OCI-LY1 (cell line): ENCODE data around the gene TBC1D2B.

Experiments
- H2AFZ ChIP-seq: fragments of 200-600 bp; sonication (generic), shearing (Covaris generic); 2 replicates; pipeline ENCODE4 v1.6.0; 2014; ENCODE audit warnings: antibody characterized with exemption, mild to moderate bottlenecking, low read length
- H3F3A ChIP-seq: fragments of 200-600 bp; sonication (generic), shearing (Covaris generic); 2 replicates; pipeline ENCODE4 v1.6.0; 2014; ENCODE audit warnings: mild to moderate bottlenecking, antibody characterized with exemption, low read length, moderate library complexity; ENCODE audit not compliant: insufficient read depth
- H3K27ac ChIP-seq: fragments of 200-600 bp; sonication (generic); 2 replicates; pipeline ENCODE4 v1.5.1; 2014; ENCODE audit warnings: low read length, mixed run types, mild to moderate bottlenecking, low read depth; ENCODE audit not compliant: poor library complexity, severe bottlenecking
- H3K27me3 ChIP-seq: fragments of 200-600 bp; sonication (generic); 2 replicates; pipeline ENCODE4 v1.6.0; 2014; ENCODE audit warnings: antibody characterized with exemption, mild to moderate bottlenecking, low read length, moderate library complexity; ENCODE audit not compliant: insufficient read depth
- H3K36me3 ChIP-seq: fragments of 200-600 bp; sonication (generic); 2 replicates; pipeline ENCODE4 v1.6.1; 2014; ENCODE audit warnings: mild to moderate bottlenecking, antibody characterized with exemption, low read length, moderate library complexity, mixed read lengths; ENCODE audit not compliant: insufficient read depth
- H3K4me1 ChIP-seq: fragments of 200-600 bp; sonication (generic); 2 replicates; pipeline ENCODE4 v1.5.1; 2014; ENCODE audit warnings: mild to moderate bottlenecking, low read length, moderate library complexity; ENCODE audit not compliant: insufficient read depth, severe bottlenecking
- H3K4me2 ChIP-seq: fragments of 200-600 bp; sonication (generic), shearing (Covaris generic); 2 replicates; pipeline ENCODE4 v1.6.1; 2014; ENCODE audit warnings: low read length
- H3K4me3 ChIP-seq: fragments of 200-600 bp; sonication (generic); 2 replicates; pipeline ENCODE4 v1.5.1; 2014; ENCODE audit warnings: low read length, low read depth, mild to moderate bottlenecking, mixed read lengths; ENCODE audit not compliant: poor library complexity, severe bottlenecking
- H3K79me2 ChIP-seq: fragments of 200-600 bp; shearing (Covaris generic); 2 replicates; pipeline ENCODE4 v1.6.1; 2016; ENCODE audit warnings: mixed run types, low read length, mixed read lengths; ENCODE audit not compliant: insufficient read depth
- H3K9ac ChIP-seq: fragments of 200-600 bp; sonication (generic), shearing (Covaris generic); 2 replicates; pipeline ENCODE4 v1.6.1; 2014; ENCODE audit warnings: mild to moderate bottlenecking, low read length, mixed read lengths
- H3K9me2 ChIP-seq: fragments of 200-600 bp; sonication (generic), shearing (Covaris generic); 2 replicates; pipeline ENCODE4 v1.6.1; 2014; ENCODE audit warnings: low read depth, mild to moderate bottlenecking, low read length, mixed read lengths
- H3K9me3 ChIP-seq: fragments of 200-600 bp; shearing (Covaris generic); 2 replicates; pipeline ENCODE4 v1.6.1; 2014; ENCODE audit warnings: low read length, mixed read lengths
- H4K20me1 ChIP-seq: fragments of 200-600 bp; sonication (generic), shearing (Covaris generic); 2 replicates; pipeline ENCODE4 v1.6.0; 2016; ENCODE audit warnings: mild to moderate bottlenecking, low read length; ENCODE audit not compliant: insufficient read depth
- CTCF ChIP-seq: fragments of 200-600 bp; sonication (generic), shearing (Covaris generic); IDR thresholded peaks from 2 replicates; pipeline ENCODE4 v1.5.1; 2017; ENCODE audit warnings: mild to moderate bottlenecking, antibody characterized with exemption, low read length, moderate library complexity, mixed read lengths
- EZH2 ChIP-seq: fragments of 200-600 bp; sonication (generic), shearing (Covaris generic); IDR thresholded peaks from 2 replicates; pipeline ENCODE4 v1.8.0; 2017; ENCODE audit warnings: borderline replicate concordance, mixed run types, mild to moderate bottlenecking, antibody characterized with exemption, low read length, moderate library complexity, mixed read lengths

Gene TBC1D2B

GRCh38 chr15:78041946-78042345 is 35.6 kb downstream of the TBC1D2B start:
- peak overlapping the region; percentile 4 for H3K27ac ChIP-seq
- peaks cover 41% of the 10 kb centered on the region for H3K4me1 ChIP-seq
- H3K9me3 ChIP-seq, result no peaks in the 10 kb centered on the region
- no peak overlapping the region for H3K9ac ChIP-seq
- TF ChIP-seq CTCF, result no peak
- no peak for TF ChIP-seq EZH2
- H3K79me2 ChIP-seq, result no peaks in the 10 kb centered on the region
- no peak overlapping the region for H3K4me2 ChIP-seq
- H4K20me1 ChIP-seq, result no peaks in the 10 kb centered on the region
- H3K9me2 ChIP-seq, result no peaks in the 10 kb centered on the region
- no peaks in the 10 kb centered on the region for H3K27me3 ChIP-seq
- no peak overlapping the region for H2AFZ ChIP-seq
- no peaks in the 10 kb centered on the region for H3F3A ChIP-seq
- no peak overlapping the region for H3K4me3 ChIP-seq
- H3K36me3 ChIP-seq, result peaks cover 25% of the 10 kb centered on the region; the same call in 1 of the 2 replicates

GRCh38 chr15:78040653-78041244 is 36.8 kb downstream of the TBC1D2B start:
- H3K9ac ChIP-seq, result no peak overlapping the region
- no peaks in the 10 kb centered on the region for H3K9me3 ChIP-seq
- H3K9me2 ChIP-seq, result no peaks in the 10 kb centered on the region
- H2AFZ ChIP-seq, result no peak overlapping the region
- no peak overlapping the region for H3K4me3 ChIP-seq
- no peaks in the 10 kb centered on the region for H3K27me3 ChIP-seq
- no peak for TF ChIP-seq EZH2
- TF ChIP-seq CTCF, result no peak
- H3K4me2 ChIP-seq, result no peak overlapping the region
- peaks cover 47% of the 10 kb centered on the region for H3K4me1 ChIP-seq
- no peaks in the 10 kb centered on the region for H3K79me2 ChIP-seq
- no peak overlapping the region for H3K27ac ChIP-seq
- 0 out of 2 replicates have a peak, but pooled peaks cover 3% of the 10 kb centered on the region for H3F3A ChIP-seq
- peaks cover 19% of the 10 kb centered on the region; the same call in 1 of the 2 replicates for H3K36me3 ChIP-seq
- H4K20me1 ChIP-seq, result no peaks in the 10 kb centered on the region

DNA sequence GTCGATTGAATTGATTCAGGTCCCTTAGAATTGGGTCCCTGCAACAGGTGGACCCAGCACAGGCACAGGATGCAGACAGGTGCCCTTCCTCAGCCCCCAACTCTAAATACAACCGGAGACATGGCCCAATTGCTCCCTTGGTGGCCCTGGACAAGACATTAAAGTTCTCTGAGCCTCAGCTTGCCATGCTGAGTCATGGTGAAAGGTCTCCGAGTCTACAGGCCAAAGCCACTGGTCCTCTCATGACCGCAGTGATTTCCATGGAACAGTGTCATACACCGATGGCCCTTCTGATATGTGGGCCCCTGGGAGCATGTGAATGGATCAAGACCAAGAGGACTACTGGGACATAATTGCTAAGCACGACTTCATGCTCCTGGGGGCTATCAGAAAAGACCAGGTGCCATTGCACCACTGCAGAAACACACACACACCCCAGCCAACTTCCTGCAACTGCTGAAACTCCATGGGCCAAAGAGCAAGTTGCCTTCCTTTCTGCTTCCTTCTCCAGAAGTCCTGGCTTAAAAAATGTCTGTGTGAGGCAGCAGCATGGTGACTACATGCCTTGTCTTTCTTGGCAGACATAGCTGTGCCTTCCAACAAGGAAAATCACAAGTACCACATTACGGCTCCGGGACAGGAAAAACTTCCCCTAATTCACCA is 38.8 kb downstream of the TBC1D2B start:
- H4K20me1 ChIP-seq, result no peaks in the 10 kb centered on the region
- no peaks in the 10 kb centered on the region for H3K9me3 ChIP-seq
- peak overlapping the region; percentile 98 for H3K27ac ChIP-seq
- H2AFZ ChIP-seq, result no peak overlapping the region
- 0 out of 2 replicates have a peak, but pooled peaks cover 7% of the 10 kb centered on the region for H3F3A ChIP-seq
- H3K36me3 ChIP-seq, result peaks cover 8% of the 10 kb centered on the region; the same call in 1 of the 2 replicates
- no peak overlapping the region; the same call in 1 of the 2 replicates for H3K9ac ChIP-seq
- peaks cover 68% of the 10 kb centered on the region for H3K4me1 ChIP-seq
- no peak overlapping the region; the same call in 1 of the 2 replicates for H3K4me2 ChIP-seq
- no peaks in the 10 kb centered on the region for H3K27me3 ChIP-seq
- no peaks in the 10 kb centered on the region for H3K79me2 ChIP-seq
- no peaks in the 10 kb centered on the region for H3K9me2 ChIP-seq
- TF ChIP-seq EZH2, result no peak
- no peak for TF ChIP-seq CTCF
- H3K4me3 ChIP-seq, result no peak overlapping the region
